ENCODE data around the gene HAPLN2. TPM values are rescaled to one million over a fixed set of nuclear protein-coding genes. Genes with fewer than 3 reads are reported as not detected.
A peak's percentile ranks its signal among the peaks of the same experiment; 100 is the strongest.

HAPLN2 gene
- total RNA-seq, 1 donor from 2014 or later = not detected

GRCh38 chr1:156668801-156669637 lies 49.8 kb downstream of the HAPLN2 start:
- H3F3A ChIP-seq (ENCODE audit: low read depth) = peaks cover 90% of the 10 kb centered on the region
- no peaks in the 10 kb centered on the region for H3K27me3 ChIP-seq
- H3K9me3 ChIP-seq (ENCODE audit: low read depth) = no peaks in the 10 kb centered on the region
- H3K27me3 Mint-ChIP-seq (ENCODE audit: insufficient read depth, low read depth) = peaks cover 34% of the 10 kb centered on the region
- H3K27ac Mint-ChIP-seq = peak overlapping the region; percentile 95
- H3K36me3 Mint-ChIP-seq = peaks cover 29% of the 10 kb centered on the region
- H3K4me2 ChIP-seq = peak overlapping the region; percentile 1
- no peak overlapping the region for H3K9ac ChIP-seq
- peaks cover 73% of the 10 kb centered on the region for H3K4me1 ChIP-seq
- peaks cover 64% of the 10 kb centered on the region for H4K20me1 ChIP-seq (ENCODE audit: low read depth)
- peak; percentile 49 for DNase-seq (ENCODE audit: low spot score)
- peaks cover 91% of the 10 kb centered on the region for H3K4me1 Mint-ChIP-seq
- peak overlapping the region; percentile 80 for H3K27ac ChIP-seq
- H3K79me2 ChIP-seq (ENCODE audit: low read depth) = peaks cover 28% of the 10 kb centered on the region
- H3K9me3 Mint-ChIP-seq = peaks cover 4% of the 10 kb centered on the region
- TF ChIP-seq EZH2 (IDR thresholded peaks at IDR 0.05) = no peak
- TF ChIP-seq CTCF (IDR thresholded peaks at IDR 0.05) = no peak
- TF ChIP-seq EZH2phosphoT487 (IDR thresholded peaks at IDR 0.05) = no peak
- H2AFZ ChIP-seq (replicated peaks) = no peak overlapping the region
- peaks cover 18% of the 10 kb centered on the region for H3K36me3 ChIP-seq
- peak overlapping the region; percentile 76 for H3K4me3 Mint-ChIP-seq
- H3K4me3 ChIP-seq = no peak overlapping the region

GRCh38 chr1:156669794-156670193 lies 50.6 kb downstream of the HAPLN2 start:
- Histone ChIP-seq H3K36me3 (peaks cover 18% of the 10 kb centered on the region), H3K79me2 (ENCODE audit: low read depth) (peaks cover 36% of the 10 kb centered on the region), H3K4me2 (no peak overlapping the region), H3K27me3 (no peaks in the 10 kb centered on the region), H3K9ac (no peak overlapping the region), H3F3A (ENCODE audit: low read depth) (peaks cover 90% of the 10 kb centered on the region), H3K9me3 (ENCODE audit: low read depth) (no peaks in the 10 kb centered on the region), H4K20me1 (ENCODE audit: low read depth) (peaks cover 72% of the 10 kb centered on the region), H3K27ac (peak overlapping the region; percentile 62), H3K4me1 (peaks cover 73% of the 10 kb centered on the region), H2AFZ (replicated peaks) (no peak overlapping the region), H3K4me3 (no peak overlapping the region)
- Mint-ChIP-seq H3K36me3 (peaks cover 29% of the 10 kb centered on the region), H3K9me3 (peaks cover 4% of the 10 kb centered on the region), H3K4me3 (peak overlapping the region; percentile 76), H3K4me1 (peaks cover 91% of the 10 kb centered on the region), H3K27ac (peak overlapping the region; percentile 95), H3K27me3 (ENCODE audit: insufficient read depth, low read depth) (peaks cover 35% of the 10 kb centered on the region)
- no peak for DNase-seq (ENCODE audit: low spot score)
- no peak for TF ChIP-seq CTCF (IDR thresholded peaks at IDR 0.05)
- TF ChIP-seq EZH2phosphoT487 (IDR thresholded peaks at IDR 0.05) = no peak
- no peak for TF ChIP-seq EZH2 (IDR thresholded peaks at IDR 0.05)

GRCh38 chr1:156670359-156670758 lies 51.1 kb downstream of the HAPLN2 start:
- H4K20me1 ChIP-seq (ENCODE audit: low read depth) = peaks cover 78% of the 10 kb centered on the region
- DNase-seq (ENCODE audit: low spot score) = no peak
- peaks cover 37% of the 10 kb centered on the region for H3K27me3 Mint-ChIP-seq (ENCODE audit: insufficient read depth, low read depth)
- no peaks in the 10 kb centered on the region for H3K27me3 ChIP-seq
- H3K4me3 Mint-ChIP-seq = no peak overlapping the region
- H3K9ac ChIP-seq = no peak overlapping the region
- H3K36me3 ChIP-seq = peaks cover 18% of the 10 kb centered on the region
- peaks cover 42% of the 10 kb centered on the region for H3K79me2 ChIP-seq (ENCODE audit: low read depth)
- H3K27ac ChIP-seq = no peak overlapping the region
- TF ChIP-seq CTCF (IDR thresholded peaks at IDR 0.05) (no peak), EZH2phosphoT487 (IDR thresholded peaks at IDR 0.05) (no peak), EZH2 (IDR thresholded peaks at IDR 0.05) (no peak)
- no peaks in the 10 kb centered on the region for H3K9me3 ChIP-seq (ENCODE audit: low read depth)
- H3K36me3 Mint-ChIP-seq = peaks cover 29% of the 10 kb centered on the region
- H3F3A ChIP-seq (ENCODE audit: low read depth) = peaks cover 93% of the 10 kb centered on the region
- H3K9me3 Mint-ChIP-seq = peaks cover 4% of the 10 kb centered on the region
- no peak overlapping the region for H3K4me3 ChIP-seq
- peaks cover 91% of the 10 kb centered on the region for H3K4me1 Mint-ChIP-seq
- H2AFZ ChIP-seq (replicated peaks) = no peak overlapping the region
- no peak overlapping the region for H3K4me2 ChIP-seq
- peaks cover 73% of the 10 kb centered on the region for H3K4me1 ChIP-seq
- H3K27ac Mint-ChIP-seq = peak overlapping the region; percentile 69

Measured in neural progenitor cell (in vitro differentiated cells).